Measurements from ENCODE around the gene PPP1R27. TPM values are rescaled to one million over a fixed set of nuclear protein-coding genes. Genes with fewer than 3 reads are reported as not detected.

PPP1R27 gene
- total and polyA plus RNA-seq, 11 donors: not detected

DNA sequence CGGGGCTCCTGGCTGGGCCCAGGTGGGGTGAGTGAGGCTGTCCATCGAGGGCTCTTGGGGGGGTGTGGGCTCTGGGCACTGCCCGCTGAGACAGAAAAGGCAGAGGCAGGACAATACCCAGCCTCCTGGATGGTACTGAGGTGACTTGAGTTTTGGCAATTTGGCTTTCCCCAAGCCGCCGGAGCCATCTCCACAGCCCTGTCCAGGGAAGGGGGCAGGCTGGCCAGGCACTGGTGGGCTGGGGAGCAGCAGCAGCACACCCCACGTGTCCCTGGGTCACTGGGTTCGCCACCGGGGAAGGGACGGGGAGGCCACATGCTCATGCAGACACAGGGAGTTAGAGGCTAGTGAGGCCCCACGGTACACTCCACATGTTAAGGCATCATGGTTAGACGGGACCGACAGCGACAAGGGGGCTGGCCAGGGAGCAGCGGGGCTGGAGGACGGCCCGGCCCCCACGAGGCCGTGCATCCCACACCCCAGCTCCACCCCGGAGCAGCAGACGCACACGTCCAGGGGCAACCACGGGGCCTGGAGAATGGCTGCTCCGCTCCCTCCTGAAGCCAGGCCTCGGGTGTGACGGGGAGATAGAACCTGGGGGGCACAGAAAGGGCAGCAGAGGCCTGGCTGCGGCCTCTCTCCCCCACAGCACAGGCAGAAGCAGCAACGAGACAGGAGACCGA lies 33.3 kb upstream of the PPP1R27 start:
- H3K27me3 ChIP-seq: no peaks in the 10 kb centered on the region
- peak in 1 of 4 donors; percentile 0 for ATAC-seq
- TF ChIP-seq POLR2A (IDR thresholded peaks at IDR 0.05): no peak
- TF ChIP-seq, protein P1, sequence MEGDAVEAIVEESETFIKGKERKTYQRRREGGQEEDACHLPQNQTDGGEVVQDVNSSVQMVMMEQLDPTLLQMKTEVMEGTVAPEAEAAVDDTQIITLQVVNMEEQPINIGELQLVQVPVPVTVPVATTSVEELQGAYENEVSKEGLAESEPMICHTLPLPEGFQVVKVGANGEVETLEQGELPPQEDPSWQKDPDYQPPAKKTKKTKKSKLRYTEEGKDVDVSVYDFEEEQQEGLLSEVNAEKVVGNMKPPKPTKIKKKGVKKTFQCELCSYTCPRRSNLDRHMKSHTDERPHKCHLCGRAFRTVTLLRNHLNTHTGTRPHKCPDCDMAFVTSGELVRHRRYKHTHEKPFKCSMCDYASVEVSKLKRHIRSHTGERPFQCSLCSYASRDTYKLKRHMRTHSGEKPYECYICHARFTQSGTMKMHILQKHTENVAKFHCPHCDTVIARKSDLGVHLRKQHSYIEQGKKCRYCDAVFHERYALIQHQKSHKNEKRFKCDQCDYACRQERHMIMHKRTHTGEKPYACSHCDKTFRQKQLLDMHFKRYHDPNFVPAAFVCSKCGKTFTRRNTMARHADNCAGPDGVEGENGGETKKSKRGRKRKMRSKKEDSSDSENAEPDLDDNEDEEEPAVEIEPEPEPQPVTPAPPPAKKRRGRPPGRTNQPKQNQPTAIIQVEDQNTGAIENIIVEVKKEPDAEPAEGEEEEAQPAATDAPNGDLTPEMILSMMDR (IDR thresholded peaks at IDR 0.05): no peak
- no peak for DNase-seq
- H3K9me3 ChIP-seq: no peaks in the 10 kb centered on the region
- H3K27ac ChIP-seq: peak overlapping the region in 7 of 12 donors; percentile 11 to 98 (median 71)
- no peak overlapping the region for H3K4me3 ChIP-seq
- intact Hi-C loops (cut with DNase I): loop anchor here in 2 of 10 donors (10.0 kb wide), 2 partner anchors 157 to 353 kb away; partner anchors contain the start of genes ACTG1 (in 1 of the 2), CENPX (in 1 of the 2) and LRRC45 (in 1 of the 2)
- peaks cover 0 to 47% (median 22%) of the 10 kb centered on the region in 9 donors for H3K36me3 ChIP-seq
- peaks cover 4 to 69% (median 57%) of the 10 kb centered on the region in 12 donors for H3K4me1 ChIP-seq
- 68 to 71% (median 71%) methylated on average over 21 to 28 of the region's 28 CpGs for WGBS, 4 donors

DNA sequence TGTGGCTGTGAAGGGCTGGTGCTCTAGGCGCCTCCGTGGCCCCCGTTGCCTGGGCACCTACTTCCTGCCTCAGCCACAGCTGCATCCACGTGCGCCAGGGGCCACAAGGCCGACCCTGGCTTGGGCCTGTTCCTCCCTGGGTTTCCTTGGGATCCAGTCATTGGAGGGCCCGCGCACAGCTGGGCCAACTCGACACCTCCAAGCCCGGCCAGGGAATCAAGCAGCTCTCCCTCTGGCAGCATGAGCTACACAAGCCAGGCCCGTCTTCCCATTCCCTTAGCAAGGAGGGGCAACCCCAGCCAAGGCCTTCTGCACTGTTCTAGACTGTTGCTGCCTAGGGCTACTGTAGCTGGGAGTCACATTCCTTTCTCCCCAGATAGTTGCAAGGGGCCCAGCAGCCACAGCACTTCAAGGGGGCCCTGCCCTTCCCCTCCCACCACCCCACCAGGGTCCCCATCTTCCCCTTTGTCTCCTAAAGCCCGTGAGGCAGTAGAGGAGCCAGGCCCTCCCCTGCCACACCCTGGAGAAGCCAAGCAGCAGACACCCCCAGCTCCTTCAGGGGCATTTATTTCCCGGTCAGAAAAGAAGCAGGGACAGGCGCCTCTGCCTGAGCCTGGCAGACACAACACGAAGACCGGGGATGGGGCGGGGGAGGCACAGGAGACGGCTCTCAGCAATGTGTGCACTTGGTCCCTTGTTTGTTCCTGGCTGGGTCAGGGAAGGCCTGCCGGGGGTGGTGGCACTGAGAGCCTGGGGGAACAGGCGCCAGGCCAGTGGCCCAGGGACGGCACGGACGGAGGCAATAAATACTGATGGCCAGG lies 32.5 kb upstream of the PPP1R27 start:
- Histone ChIP-seq H3K4me3 (no peak overlapping the region), H3K27me3 (no peaks in the 10 kb centered on the region), H3K9me3 (no peaks in the 10 kb centered on the region), H3K4me1 (peaks cover 4 to 69% (median 58%) of the 10 kb centered on the region in 12 donors), H3K27ac (peak overlapping the region in 8 of 12 donors; percentile 1 to 98 (median 32)), H3K36me3 (peaks cover 0 to 51% (median 22%) of the 10 kb centered on the region in 9 donors)
- DNase-seq: no peak
- WGBS, 4 donors: 47 to 69% (median 56%) methylated on average over 22 to 23 of the region's 23 CpGs
- intact Hi-C loops (cut with DNase I): loop anchor here in 2 of 10 donors (10.0 kb wide), 2 partner anchors 157 to 353 kb away; partner anchors contain the start of genes ACTG1 (in 1 of the 2), CENPX (in 1 of the 2) and LRRC45 (in 1 of the 2)
- TF ChIP-seq, protein P1 (IDR thresholded peaks at IDR 0.05): no peak
- no peak for TF ChIP-seq POLR2A (IDR thresholded peaks at IDR 0.05)
- ATAC-seq: peak in 3 of 4 donors; percentile 0 to 8 (median 1)

DNA sequence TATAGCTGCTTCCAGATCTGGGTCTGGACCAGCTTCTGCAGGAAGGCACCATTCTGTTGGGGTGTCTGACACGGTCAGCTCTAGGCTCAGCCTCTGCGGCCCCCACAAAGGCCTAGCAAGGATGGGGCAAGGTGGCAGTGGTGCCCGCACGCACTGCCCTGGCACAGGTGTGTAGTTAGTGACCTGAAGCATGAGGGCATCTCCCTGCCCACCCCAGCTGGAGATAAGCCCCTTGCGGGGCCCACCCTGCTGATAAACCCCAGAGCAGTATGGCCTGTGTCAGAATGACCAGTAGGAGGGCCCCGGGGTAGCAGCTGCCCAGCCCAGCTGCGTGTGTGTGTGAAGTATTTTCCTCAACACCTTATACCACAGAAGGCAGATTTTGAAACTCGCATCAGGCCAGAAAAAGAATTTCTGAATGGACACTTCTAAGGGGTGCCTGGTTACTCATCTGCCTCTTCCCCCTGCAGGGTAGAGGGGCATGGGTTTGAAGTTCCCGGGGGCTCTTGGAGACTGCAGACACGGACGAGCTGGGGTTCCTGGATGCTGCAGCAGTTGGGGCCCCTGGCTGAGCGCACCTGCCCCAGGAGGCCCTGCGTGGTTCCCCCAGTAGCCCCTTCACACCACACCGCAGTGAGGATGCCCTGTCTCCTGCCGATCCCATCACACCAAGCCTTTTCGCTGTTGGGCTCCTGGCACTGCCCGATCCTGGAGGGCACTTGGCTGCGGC lies 31.8 kb upstream of the PPP1R27 start:
- no peak for ATAC-seq
- intact Hi-C loops (cut with DNase I): loop anchor here in 2 of 10 donors (10.0 kb wide), 2 partner anchors 158 to 352 kb away; partner anchors contain the start of genes ACTG1 (in 1 of the 2), CENPX (in 1 of the 2) and LRRC45 (in 1 of the 2)
- TF ChIP-seq, protein P1 (IDR thresholded peaks at IDR 0.05): no peak
- no peak for TF ChIP-seq POLR2A (IDR thresholded peaks at IDR 0.05)
- H3K4me1 ChIP-seq: peaks cover 4 to 70% (median 60%) of the 10 kb centered on the region in 12 donors
- peaks cover 0 to 51% (median 22%) of the 10 kb centered on the region in 9 donors for H3K36me3 ChIP-seq
- H3K27ac ChIP-seq: peak overlapping the region in 7 of 12 donors; percentile 25 to 98 (median 35)
- H3K27me3 ChIP-seq: no peaks in the 10 kb centered on the region
- DNase-seq: no peak
- no peak overlapping the region for H3K4me3 ChIP-seq
- 68 to 76% (median 72%) methylated on average over 3 to 18 of the region's 18 CpGs for WGBS, 4 donors
- H3K9me3 ChIP-seq: no peaks in the 10 kb centered on the region

All from heart left ventricle (tissue), 16 donors.